ENCODE results near the gene CAV1.

Gene CAV1

GRCh38 chr7:116526897-116527296 is 2.1 kb downstream of the CAV1 start:
- no peak for TF ChIP-seq CTCF (conservative IDR thresholded peaks at IDR 0.05)
- no peak overlapping the region for H3K27ac ChIP-seq

DNA sequence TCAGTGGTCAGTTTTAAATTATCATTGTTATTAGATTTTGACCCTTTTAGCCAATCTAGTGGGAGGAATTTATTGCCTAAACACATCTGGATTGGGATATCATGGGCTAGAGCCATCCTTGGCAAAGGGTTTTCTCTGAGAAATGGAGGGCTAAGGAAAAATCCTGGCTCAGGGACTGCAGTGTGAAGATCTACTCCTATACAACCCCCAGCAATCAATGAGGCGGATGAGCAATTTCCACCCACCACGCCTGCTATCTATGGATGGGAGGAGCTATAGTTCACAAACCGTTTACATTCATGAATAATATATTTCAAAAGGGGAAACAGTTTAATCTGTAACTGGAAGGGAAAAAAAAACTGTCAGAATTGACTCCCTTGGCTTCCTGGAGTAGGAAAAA is 2.7 kb downstream of the CAV1 start:
- no peak overlapping the region for H3K27ac ChIP-seq
- TF ChIP-seq CTCF (conservative IDR thresholded peaks at IDR 0.05), result no peak

DNA sequence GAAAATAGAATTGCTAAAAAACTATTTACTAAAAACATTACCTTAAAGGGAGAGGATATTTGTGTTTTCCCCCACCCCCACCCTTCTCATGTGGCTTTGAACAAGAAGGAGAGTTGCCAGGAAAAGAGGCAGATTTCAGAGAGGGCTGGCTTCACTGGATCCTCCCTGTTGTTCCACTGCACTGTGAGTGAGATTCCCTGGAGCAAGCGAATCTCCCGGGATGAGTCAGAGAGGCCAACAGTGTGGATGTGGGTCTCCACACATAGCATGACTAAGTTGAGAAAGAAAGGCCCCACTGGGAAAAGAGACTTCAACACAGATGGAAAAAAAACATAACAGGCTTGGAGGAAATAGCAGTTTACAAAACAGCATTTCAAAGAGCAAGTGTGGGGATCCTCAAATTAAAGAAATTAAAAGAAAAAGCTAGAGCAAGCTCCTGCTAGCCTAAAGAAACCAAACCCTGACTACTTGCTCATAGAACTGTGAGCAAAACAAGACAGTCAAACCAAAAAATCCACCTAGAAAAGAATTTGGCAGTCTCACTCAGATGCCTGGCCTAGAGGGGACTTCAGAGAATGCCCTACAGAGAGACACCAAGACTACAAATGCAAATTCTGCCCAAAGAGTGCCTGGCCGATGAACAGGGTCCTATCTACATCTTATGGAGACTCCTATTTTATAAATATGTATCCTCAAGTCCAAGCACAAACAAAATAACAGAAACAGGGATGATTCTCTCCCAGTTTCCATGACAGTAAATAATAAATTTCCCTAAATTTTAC is 3.4 kb downstream of the CAV1 start:
- TF ChIP-seq CTCF (conservative IDR thresholded peaks at IDR 0.05), result no peak
- no peak overlapping the region for H3K27ac ChIP-seq

DNA sequence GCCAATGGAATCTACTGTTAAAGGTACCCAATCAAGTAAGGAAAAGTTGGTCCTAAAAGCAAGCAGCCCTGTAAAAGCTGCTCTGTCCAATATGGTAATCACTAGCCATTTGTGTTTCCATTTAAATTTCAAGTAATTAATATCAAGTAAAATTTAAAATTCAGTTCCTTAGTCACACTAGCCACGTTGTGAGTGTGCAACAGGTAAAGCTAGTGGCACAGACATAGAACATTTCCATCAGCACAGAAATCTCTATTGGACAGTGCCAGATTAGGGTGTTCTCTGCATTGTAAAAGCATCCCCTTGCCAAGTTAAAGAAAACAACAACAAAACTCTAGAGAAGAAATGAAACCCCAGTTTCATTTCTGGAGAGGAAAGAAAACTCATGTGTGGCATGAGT is 4.4 kb downstream of the CAV1 start:
- H3K27ac ChIP-seq, result no peak overlapping the region
- TF ChIP-seq CTCF (conservative IDR thresholded peaks at IDR 0.05), result no peak

GRCh38 chr7:116530107-116530820 is 5.4 kb downstream of the CAV1 start:
- H3K27ac ChIP-seq, result no peak overlapping the region
- no peak for TF ChIP-seq CTCF (conservative IDR thresholded peaks at IDR 0.05)

DNA sequence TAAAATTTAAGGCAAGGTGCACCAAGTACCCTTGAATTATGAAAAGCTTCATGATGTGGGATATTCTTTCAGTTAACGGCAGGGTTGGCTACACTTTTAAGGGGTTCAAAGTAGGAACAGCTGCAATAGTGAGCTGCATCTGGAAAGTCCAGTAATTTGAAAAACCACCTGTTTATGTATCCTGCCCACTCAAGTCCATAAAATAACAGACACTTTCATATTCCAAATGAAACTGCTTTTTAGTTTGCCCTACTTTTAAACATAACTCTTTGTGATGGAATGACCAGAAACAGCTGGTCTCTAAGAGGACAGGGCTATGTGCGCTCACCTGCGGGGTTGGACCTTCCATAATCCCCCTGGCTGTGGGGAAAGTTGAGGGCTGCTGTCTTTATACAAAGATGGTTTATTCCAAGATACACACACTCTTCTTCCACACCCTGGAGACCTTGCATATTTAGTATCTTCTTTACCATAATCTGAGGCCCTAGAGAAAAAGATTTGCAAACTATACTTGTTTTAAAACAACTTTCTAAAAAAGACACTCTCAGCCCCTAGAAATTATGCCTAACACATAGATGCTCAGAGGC is 7.4 kb downstream of the CAV1 start:
- TF ChIP-seq CTCF (conservative IDR thresholded peaks at IDR 0.05), result no peak
- H3K27ac ChIP-seq, result no peak overlapping the region

GRCh38 chr7:116534790-116535189 is 10.0 kb downstream of the CAV1 start:
- no peak for TF ChIP-seq CTCF (conservative IDR thresholded peaks at IDR 0.05)
- H3K27ac ChIP-seq, result no peak overlapping the region
